ENCODE measurements around the gene RPL37.

Gene RPL37

DNA sequence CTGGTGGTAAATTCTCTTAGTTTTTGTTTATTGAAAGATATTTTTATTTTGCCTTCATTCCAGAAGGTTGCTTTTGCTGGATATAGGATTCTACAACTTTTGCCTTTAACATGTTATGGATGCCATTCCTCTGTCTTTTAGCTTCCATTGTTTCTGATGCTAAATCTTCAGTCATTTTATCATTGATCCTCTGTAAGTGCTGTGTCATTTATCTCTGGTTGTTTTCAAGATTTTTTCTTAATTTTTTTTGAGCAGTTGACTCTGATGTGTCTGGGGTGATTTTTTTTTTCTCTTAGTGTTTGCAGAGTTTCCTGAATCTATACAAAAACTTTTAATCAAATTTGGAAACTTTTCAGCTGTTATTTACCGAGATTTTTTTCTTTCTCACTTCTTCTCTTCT is 12.5 kb upstream of the RPL37 start:
- H3K4me3 ChIP-seq (ENCODE audit: low read depth, low read length): no peak overlapping the region
- TF ChIP-seq, protein P1, sequence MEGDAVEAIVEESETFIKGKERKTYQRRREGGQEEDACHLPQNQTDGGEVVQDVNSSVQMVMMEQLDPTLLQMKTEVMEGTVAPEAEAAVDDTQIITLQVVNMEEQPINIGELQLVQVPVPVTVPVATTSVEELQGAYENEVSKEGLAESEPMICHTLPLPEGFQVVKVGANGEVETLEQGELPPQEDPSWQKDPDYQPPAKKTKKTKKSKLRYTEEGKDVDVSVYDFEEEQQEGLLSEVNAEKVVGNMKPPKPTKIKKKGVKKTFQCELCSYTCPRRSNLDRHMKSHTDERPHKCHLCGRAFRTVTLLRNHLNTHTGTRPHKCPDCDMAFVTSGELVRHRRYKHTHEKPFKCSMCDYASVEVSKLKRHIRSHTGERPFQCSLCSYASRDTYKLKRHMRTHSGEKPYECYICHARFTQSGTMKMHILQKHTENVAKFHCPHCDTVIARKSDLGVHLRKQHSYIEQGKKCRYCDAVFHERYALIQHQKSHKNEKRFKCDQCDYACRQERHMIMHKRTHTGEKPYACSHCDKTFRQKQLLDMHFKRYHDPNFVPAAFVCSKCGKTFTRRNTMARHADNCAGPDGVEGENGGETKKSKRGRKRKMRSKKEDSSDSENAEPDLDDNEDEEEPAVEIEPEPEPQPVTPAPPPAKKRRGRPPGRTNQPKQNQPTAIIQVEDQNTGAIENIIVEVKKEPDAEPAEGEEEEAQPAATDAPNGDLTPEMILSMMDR (conservative IDR thresholded peaks at IDR 0.05; ENCODE audit: low read depth, low read length): no peak
- no peak for DNase-seq (ENCODE audit: low read depth)

DNA sequence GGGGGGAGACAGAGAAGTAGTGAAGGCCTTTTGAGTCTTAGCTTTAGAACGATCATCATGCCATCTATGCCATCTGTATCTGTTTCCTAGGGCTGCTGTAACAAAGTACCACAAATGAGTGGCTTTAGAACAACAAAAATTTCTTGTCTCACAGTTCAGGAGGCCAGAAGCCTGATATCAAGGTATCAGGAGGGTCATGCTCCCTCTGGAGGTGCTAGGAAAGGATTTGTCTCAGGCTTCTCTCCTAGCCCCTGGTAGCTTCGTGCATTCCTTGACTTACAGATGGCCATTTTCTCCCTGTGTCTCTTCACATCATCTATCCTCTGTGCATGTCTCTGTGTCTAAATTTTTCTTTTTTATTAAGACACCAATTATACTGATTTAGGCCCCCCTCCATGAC is 11.3 kb upstream of the RPL37 start:
- no peak overlapping the region for H3K4me3 ChIP-seq (ENCODE audit: low read depth, low read length)
- no peak for DNase-seq (ENCODE audit: low read depth)
- TF ChIP-seq, protein P1 (conservative IDR thresholded peaks at IDR 0.05; ENCODE audit: low read depth, low read length): no peak

DNA sequence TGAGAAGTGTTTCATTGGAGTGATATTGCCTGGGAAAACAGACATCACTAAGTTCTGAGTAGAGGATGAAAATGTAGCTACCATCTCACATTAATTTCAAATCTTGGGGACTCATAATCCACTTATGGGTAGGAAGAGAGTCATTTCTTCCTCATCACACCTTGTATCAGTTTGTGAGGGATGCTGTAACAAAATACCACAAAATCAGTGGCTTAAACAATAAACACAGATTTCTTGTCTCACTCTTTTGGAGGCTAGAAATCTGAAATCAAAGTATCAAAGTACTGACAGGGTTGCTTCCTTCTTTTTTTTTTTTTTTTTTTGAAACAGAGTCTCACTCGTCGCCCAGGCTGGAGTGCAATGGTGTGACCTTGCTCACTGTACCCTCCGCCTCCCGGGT is 9.5 kb upstream of the RPL37 start:
- no peak overlapping the region for H3K4me3 ChIP-seq (ENCODE audit: low read depth, low read length)
- TF ChIP-seq, protein P1 (conservative IDR thresholded peaks at IDR 0.05; ENCODE audit: low read depth, low read length): no peak
- DNase-seq (ENCODE audit: low read depth): no peak

DNA sequence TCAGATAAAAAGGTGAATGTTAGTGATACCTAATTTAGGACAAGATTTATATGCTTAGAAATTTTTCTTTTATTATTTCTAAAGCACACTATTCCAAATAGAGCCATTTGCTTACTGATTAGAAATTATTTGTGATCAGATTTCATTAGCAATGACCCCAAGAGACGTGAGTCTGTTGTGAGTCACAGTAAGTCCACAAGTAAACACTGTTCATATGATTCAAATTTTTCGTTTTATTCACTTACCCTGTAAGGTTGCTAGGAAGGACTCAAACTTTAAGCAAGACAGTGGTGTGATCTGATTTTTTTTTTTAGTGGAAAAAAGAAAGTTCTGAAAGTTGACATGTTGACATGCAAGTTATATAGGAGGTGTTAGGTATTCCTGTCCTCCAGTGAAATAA is 7.3 kb upstream of the RPL37 start:
- TF ChIP-seq, protein P1 (conservative IDR thresholded peaks at IDR 0.05; ENCODE audit: low read depth, low read length): no peak
- DNase-seq (ENCODE audit: low read depth): peak; percentile 58
- H3K4me3 ChIP-seq (ENCODE audit: low read depth, low read length): peak overlapping the region; percentile 51

DNA sequence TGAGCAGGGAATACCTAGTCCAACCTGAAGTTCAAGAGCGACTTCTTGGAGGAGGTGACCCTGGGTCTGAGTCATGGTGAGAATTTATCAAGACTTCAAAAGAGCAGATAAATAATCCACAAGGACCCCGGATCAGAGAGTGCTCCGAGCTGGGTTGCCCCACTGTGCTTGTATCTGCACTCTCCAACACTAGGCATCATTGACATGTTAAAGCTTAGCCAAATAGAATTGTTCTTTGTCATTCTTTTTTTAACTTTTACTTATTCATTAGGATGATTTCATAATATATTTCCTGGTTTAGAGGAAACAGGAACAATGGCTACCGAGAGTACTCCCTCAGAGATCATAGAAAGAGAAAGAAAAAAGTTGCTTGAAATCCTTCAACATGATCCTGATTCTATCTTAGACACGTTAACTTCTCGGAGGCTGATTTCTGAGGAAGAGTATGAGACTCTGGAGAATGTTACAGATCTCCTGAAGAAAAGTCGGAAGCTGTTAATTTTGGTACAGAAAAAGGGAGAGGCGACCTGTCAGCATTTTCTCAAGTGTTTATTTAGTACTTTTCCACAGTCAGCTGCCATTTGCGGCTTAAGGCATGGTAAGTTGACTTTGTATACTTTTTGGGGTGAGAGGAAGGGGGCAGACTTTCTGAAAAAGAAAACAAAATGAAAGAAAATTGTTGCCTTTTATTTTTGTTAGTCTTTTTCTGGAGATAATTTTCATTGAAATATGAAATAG is 6.2 kb upstream of the RPL37 start, which contains the start of gene CARD6:
Gene CARD6 (plus strand): TSS at position 300 of the 738 bp plus-strand sequence. CDS start 16 bp downstream, at position 316.
- H3K4me3 ChIP-seq (ENCODE audit: low read depth, low read length): peak within 1 kb of the TSS; percentile 51
- DNase-seq (ENCODE audit: low read depth): peak; percentile 76
- TF ChIP-seq, protein P1 (conservative IDR thresholded peaks at IDR 0.05; ENCODE audit: low read depth, low read length): peak; percentile 29

DNA sequence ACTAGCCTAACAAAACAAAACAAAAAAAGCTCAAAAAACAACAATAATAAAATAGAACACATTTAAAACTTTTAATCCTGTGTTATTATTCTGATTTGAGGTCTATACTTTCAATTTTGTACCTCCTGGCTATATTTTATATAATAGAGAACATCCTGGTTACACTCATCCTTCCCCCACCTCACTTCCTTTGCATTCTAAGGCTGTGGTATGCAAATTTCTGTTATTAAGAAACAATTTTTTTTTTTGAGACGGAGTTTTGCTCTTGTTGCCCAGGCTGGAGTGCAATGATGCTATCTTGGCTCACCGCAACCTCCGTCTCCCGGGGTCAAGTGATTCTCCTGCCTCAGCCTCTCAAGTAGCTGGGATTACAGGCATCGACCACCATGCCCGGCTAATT is 3.1 kb upstream of the RPL37 start:
- TF ChIP-seq, protein P1 (conservative IDR thresholded peaks at IDR 0.05; ENCODE audit: low read depth, low read length): no peak
- H3K4me3 ChIP-seq (ENCODE audit: low read depth, low read length): no peak overlapping the region
- DNase-seq (ENCODE audit: low read depth): no peak

DNA sequence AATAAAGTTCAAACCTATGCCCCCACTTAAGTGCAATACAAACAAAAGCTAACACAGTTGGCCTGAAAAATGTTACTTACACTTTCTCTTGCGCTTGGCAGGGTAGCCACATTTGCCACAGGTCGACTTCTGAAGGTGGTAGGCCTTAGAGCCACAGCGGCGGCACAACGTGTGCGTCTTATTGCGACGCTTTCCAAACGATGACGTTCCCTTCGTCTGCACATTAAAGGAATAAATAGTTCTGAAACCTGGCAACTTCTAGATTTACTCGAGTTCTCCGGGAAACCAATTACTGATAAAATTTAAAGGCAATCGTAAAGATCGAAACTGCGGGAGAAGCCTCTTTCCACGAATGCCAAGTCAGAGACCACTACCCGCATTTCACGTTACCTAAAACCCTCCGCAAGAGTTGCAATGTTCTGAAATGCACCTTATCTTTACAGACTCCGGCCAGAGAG is 602 bp downstream of the RPL37 start:
- TF ChIP-seq, protein P1 (conservative IDR thresholded peaks at IDR 0.05; ENCODE audit: low read depth, low read length): no peak
- peak; percentile 53 for DNase-seq (ENCODE audit: low read depth)

More for the DNA sequence above, 602 bp downstream of the RPL37 start:
- H3K4me3 ChIP-seq (ENCODE audit: low read depth, low read length): peak overlapping the region; percentile 79

Data from choroid plexus epithelial cell (primary cell).